WERI-Rb-1 (cell line): ENCODE data around the gene GNA14.

Experiments
- DNase-seq: peaks from one replicate; pipeline ENCODE4 v3.0.0-alpha.2; 2020
- H3K27ac ChIP-seq: fragments of 250-450 bp; sonication (Bioruptor Pico); 2 replicates; pipeline ENCODE4 v1.5.1; 2020; ENCODE audit warnings: mild to moderate bottlenecking, moderate library complexity
- H3K27me3 ChIP-seq: fragments of 250-450 bp; sonication (Bioruptor Pico); 2 replicates; pipeline ENCODE4 v1.5.1; 2021; ENCODE audit warnings: mild to moderate bottlenecking, low read depth, moderate library complexity; ENCODE audit not compliant: insufficient read depth, severe bottlenecking
- H3K36me3 ChIP-seq: fragments of 250-450 bp; sonication (Bioruptor Pico); 2 replicates; pipeline ENCODE4 v1.5.1; 2020; ENCODE audit warnings: mild to moderate bottlenecking, moderate library complexity
- H3K4me3 ChIP-seq: 2 replicates; pipeline ENCODE4 v1.5.1; 2011; ENCODE audit warnings: low read depth, mild to moderate bottlenecking, control low read depth, low read length
- H3K9me3 ChIP-seq: fragments of 250-450 bp; sonication (Bioruptor Pico); 2 replicates; pipeline ENCODE4 v1.5.1; 2021; ENCODE audit warnings: mild to moderate bottlenecking, moderate library complexity; ENCODE audit not compliant: severe bottlenecking
- CTCF ChIP-seq: IDR thresholded peaks from 2 replicates; pipeline ENCODE4 v1.5.1; 2011; ENCODE audit warnings: low read depth, mild to moderate bottlenecking, control low read depth, inconsistent platforms, low read length

The GNA14 gene

GRCh38 chr9:77562019-77562748 is 85.9 kb downstream of the GNA14 start:
- Histone ChIP-seq H3K9me3 (no peaks in the 10 kb centered on the region), H3K36me3 (no peaks in the 10 kb centered on the region), H3K27ac (no peak overlapping the region), H3K27me3 (no peaks in the 10 kb centered on the region), H3K4me3 (no peak overlapping the region)
- DNase-seq, result no peak
- TF ChIP-seq CTCF, result no peak

- no peak for TF ChIP-seq CTCF
- no peak overlapping the region for H3K4me3 ChIP-seq
- no peak overlapping the region for H3K27ac ChIP-seq
- H3K36me3 ChIP-seq, result no peaks in the 10 kb centered on the region
- no peaks in the 10 kb centered on the region for H3K27me3 ChIP-seq
- H3K9me3 ChIP-seq, result no peaks in the 10 kb centered on the region
- DNase-seq, result no peak
Observed at GRCh38 chr9:77561331-77562018, 86.6 kb downstream of the GNA14 start.

GRCh38 chr9:77556396-77556795 is 91.7 kb downstream of the GNA14 start:
- H3K36me3 ChIP-seq, result no peaks in the 10 kb centered on the region
- H3K4me3 ChIP-seq, result no peak overlapping the region
- H3K9me3 ChIP-seq, result no peaks in the 10 kb centered on the region
- no peak overlapping the region for H3K27ac ChIP-seq
- TF ChIP-seq CTCF, result no peak
- no peaks in the 10 kb centered on the region for H3K27me3 ChIP-seq
- no peak for DNase-seq

- TF ChIP-seq CTCF, result no peak
- no peaks in the 10 kb centered on the region for H3K27me3 ChIP-seq
- H3K36me3 ChIP-seq, result no peaks in the 10 kb centered on the region
- no peak for DNase-seq
- no peak overlapping the region for H3K27ac ChIP-seq
- H3K9me3 ChIP-seq, result no peaks in the 10 kb centered on the region
- H3K4me3 ChIP-seq, result no peak overlapping the region
Observed at GRCh38 chr9:77554586-77555105, 93.5 kb downstream of the GNA14 start.

- H3K4me3 ChIP-seq, result no peak overlapping the region
- TF ChIP-seq CTCF, result no peak
- no peaks in the 10 kb centered on the region for H3K36me3 ChIP-seq
- peaks cover 3% of the 10 kb centered on the region for H3K9me3 ChIP-seq
- no peak for DNase-seq
- no peak overlapping the region for H3K27ac ChIP-seq
- H3K27me3 ChIP-seq, result no peaks in the 10 kb centered on the region
Observed at GRCh38 chr9:77547106-77547730, 100.9 kb downstream of the GNA14 start.
